WERI-Rb-1 (cell line): ENCODE results near the gene PHACTR3.

ENCODE experiments used
- DNase-seq: peaks from one replicate; pipeline ENCODE4 v3.0.0-alpha.2; 2020
- H3K27ac ChIP-seq: fragments of 250-450 bp; sonication (Bioruptor Pico); 2 replicates; pipeline ENCODE4 v1.5.1; 2020; ENCODE audit warnings: mild to moderate bottlenecking, moderate library complexity
- H3K27me3 ChIP-seq: fragments of 250-450 bp; sonication (Bioruptor Pico); 2 replicates; pipeline ENCODE4 v1.5.1; 2021; ENCODE audit warnings: mild to moderate bottlenecking, low read depth, moderate library complexity; ENCODE audit not compliant: insufficient read depth, severe bottlenecking
- H3K36me3 ChIP-seq: fragments of 250-450 bp; sonication (Bioruptor Pico); 2 replicates; pipeline ENCODE4 v1.5.1; 2020; ENCODE audit warnings: mild to moderate bottlenecking, moderate library complexity
- H3K4me3 ChIP-seq: 2 replicates; pipeline ENCODE4 v1.5.1; 2011; ENCODE audit warnings: low read depth, mild to moderate bottlenecking, control low read depth, low read length
- H3K9me3 ChIP-seq: fragments of 250-450 bp; sonication (Bioruptor Pico); 2 replicates; pipeline ENCODE4 v1.5.1; 2021; ENCODE audit warnings: mild to moderate bottlenecking, moderate library complexity; ENCODE audit not compliant: severe bottlenecking
- TF ChIP-seq, protein P1 (sequence below): IDR thresholded peaks from 2 replicates; pipeline ENCODE4 v1.5.1; 2011; ENCODE audit warnings: low read depth, mild to moderate bottlenecking, control low read depth, inconsistent platforms, low read length

Gene PHACTR3

GRCh38 chr20:59895908-59896307 lies 291.6 kb downstream of the PHACTR3 start:
- no peaks in the 10 kb centered on the region for H3K36me3 ChIP-seq
- TF ChIP-seq, protein P1, sequence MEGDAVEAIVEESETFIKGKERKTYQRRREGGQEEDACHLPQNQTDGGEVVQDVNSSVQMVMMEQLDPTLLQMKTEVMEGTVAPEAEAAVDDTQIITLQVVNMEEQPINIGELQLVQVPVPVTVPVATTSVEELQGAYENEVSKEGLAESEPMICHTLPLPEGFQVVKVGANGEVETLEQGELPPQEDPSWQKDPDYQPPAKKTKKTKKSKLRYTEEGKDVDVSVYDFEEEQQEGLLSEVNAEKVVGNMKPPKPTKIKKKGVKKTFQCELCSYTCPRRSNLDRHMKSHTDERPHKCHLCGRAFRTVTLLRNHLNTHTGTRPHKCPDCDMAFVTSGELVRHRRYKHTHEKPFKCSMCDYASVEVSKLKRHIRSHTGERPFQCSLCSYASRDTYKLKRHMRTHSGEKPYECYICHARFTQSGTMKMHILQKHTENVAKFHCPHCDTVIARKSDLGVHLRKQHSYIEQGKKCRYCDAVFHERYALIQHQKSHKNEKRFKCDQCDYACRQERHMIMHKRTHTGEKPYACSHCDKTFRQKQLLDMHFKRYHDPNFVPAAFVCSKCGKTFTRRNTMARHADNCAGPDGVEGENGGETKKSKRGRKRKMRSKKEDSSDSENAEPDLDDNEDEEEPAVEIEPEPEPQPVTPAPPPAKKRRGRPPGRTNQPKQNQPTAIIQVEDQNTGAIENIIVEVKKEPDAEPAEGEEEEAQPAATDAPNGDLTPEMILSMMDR = no peak
- H3K4me3 ChIP-seq = no peak overlapping the region
- H3K9me3 ChIP-seq = no peaks in the 10 kb centered on the region
- no peak for DNase-seq
- H3K27ac ChIP-seq = no peak overlapping the region
- peaks cover 15% of the 10 kb centered on the region for H3K27me3 ChIP-seq
